NCI-H2227 (cell line): Measurements from ENCODE around the gene FOXRED2.
"Not testable (repeated sequence)": the region's sequence is repeated elsewhere in the genome, so short reads cannot be mapped to it uniquely, and the experiment has no call there.

Experiments
- DNase-seq: peaks from one replicate; lab custom pipeline; 2025; ENCODE audit not compliant: unreplicated experiment; lab: John Stamatoyannopoulos, UW

The FOXRED2 gene

DNA sequence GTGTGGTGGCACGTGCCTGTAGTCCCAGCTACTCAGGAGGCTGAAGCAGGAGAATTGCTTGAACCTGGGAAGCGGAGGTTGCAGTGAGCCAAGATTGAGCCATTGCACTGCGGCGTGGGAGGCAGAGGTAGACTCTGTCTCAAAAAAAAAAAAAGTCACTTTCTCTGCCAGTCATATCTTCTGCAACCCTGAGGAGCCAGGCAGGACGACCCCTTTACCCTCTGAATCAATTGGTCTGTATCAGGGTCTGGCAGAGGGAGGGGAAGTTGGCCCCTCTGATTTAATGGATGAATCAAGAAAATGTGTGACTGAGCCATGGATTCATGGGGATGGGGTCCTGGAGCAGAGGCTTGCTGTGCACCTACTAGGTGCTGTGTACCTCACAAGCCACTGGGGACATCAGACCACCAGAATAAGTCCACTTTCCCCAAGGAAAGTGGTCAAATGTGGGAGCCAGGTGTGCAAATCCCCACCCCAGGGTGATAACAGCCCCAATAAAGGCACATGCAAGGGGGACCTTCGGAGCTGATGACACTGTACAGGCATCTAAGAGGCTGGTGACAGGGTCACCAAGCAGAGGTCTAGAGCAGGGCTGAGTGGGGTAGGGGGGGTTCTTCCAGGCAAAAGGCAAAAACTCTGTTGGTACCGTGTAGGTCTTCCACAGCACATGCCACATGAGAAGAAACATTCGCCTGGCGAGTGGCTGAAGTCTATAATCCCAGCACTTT, 54.4 kb downstream of the FOXRED2 start:
- DNase-seq = no peak

GRCh38 chr22:36450923-36451322, 55.9 kb downstream of the FOXRED2 start:
- not testable (repeated sequence) for DNase-seq

DNA sequence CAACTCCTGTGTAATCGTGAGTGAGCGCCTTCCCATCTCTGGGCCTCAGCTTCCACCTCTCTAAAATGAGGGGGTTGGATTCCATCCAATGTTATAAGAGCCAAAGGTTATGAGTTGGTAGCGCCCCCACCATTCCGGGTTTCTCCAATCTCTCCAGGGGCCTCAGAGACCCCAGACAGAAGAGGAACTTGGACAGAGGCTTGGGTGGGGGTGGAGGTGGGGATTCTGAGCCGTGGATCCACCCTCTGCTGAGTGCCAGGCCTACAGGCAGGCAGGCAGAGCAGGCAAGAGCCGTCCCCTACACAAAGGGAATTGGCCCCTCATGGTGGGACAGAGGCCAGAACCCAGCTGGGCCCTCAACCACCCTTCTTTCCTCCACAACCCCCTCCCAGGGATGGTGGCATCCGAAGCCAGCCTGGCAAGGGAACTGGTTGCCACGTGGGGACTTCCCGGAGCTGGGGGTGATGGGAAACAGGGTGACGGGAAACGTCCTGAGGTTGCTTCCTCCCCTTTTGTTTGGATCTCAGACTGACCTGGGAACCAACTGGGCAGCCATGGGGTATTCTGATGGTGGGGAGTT, 57.2 kb downstream of the FOXRED2 start:
- no peak for DNase-seq

DNA sequence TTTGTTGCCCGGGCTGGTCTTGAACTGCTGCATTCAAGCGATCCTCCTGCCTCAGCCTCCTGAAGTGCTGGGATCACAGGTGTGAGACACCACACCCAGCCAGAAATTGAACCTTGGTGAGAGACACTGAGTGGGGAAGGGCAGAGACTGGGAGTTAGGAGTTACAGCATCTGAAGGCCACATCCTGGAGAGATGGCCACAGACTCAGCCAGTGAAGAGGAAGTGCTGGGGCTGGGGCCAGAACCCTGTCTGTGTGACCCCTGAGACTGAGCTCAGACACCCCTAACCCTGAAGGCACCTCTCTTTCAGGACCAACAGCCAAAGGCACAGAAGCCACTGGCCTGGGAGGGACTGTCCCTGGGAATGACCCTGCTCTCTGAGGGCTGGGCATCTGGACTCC, 59.2 kb downstream of the FOXRED2 start:
- no peak for DNase-seq

GRCh38 chr22:36445158-36445668, 61.6 kb downstream of the FOXRED2 start:
- DNase-seq = no peak

GRCh38 chr22:36443198-36443770, 63.6 kb downstream of the FOXRED2 start:
- no peak for DNase-seq

DNA sequence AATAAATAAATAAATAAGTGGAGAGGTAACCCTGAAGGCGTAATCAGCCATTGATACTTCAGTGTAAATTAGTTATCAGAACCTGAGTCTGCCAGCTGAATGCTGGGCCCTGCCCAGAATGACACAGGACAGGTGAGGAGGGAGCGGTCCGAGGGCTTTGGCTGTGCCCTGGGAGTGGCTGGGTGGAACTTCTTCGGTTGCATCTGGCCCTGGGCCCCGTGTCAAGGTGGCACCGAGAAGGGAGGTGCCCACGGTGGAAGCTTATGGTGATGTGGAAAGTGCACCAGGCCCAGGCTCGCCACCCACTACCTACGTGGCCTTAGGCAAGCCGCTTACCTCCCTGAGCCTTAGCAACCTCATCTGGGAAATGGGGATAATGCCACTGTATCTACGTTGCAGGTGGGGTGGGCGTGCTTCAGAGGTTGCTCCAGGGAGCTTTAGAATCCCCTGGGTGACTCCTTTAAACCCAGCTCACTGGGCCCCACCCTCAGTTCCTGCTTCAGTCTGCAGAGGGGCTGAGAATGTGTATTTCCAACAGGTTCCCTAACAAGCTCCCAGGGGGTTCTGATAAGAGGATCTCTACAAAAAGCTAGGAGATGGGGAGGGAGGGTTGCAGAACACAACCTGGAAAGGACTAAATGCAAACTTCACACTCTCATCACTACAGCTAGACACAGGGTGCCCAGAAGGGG, 64.2 kb downstream of the FOXRED2 start:
- DNase-seq = no peak

DNA sequence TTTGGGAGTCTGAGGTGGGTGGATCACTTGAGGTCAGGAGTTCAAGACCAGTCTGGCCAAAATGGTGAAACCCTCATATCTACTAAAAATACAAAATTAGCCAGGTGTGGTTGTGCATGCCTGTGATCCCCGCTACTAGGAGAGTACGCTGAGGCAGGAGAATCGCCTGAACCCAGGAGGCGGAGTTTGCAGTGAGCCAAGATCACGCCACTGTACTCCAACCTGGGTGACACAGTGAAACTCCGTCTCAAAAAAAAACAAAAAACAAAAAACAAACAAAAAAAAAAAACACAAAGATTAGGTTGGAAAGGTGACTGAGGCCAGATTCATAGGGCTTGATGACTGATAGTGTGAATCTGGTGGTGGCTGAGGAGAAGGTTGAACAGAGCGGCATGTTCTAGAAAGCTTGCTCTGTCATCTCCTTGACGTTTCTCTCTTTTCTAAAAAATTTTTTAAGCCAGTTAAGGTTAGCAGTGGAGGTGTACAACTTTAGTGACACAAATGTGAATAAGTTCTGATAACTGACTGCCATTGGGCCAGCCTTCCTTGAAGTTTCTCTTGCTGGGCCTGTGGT, 66.3 kb downstream of the FOXRED2 start:
- no peak for DNase-seq

- DNase-seq = no peak
These were observed 67.2 kb downstream of the FOXRED2 start for GRCh38 chr22:36439481-36440271.
